ENCODE results near the gene FPGT. TPM values are rescaled to one million over a fixed set of nuclear protein-coding genes. Genes with fewer than 3 reads are reported as not detected.

Gene FPGT
- total and polyA plus RNA-seq, 2 of the 4 experiments (the other 2 are of a cell fraction), result 9.4 to 13.3 TPM

DNA sequence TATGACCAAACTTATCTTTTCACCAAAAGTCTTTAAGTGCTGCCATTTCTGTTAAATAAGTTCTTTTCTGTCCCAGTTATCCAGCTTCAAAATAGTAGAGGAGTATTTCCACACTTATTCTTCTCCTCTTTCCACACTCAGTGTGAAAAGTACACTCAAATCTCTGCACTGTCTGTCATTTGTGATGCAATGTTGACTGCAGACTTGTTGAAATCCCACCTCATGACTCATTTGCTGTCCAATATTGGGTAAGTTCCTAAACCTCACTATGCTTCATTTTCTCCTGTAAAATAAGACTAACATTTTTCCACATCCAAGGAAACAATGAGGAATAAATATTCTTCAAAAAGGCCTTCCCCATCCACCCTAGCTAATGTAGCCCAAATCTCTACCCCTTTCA lies 17.6 kb upstream of the FPGT start:
- no peaks in the 10 kb centered on the region for H3K9me1 ChIP-seq (ENCODE audit: insufficient read depth, low read length)
- no peak overlapping the region for H3K27ac ChIP-seq (ENCODE audit: insufficient read depth, low read length)
- H3K4me3 ChIP-seq (ENCODE audit: insufficient read depth, low read depth, low read length), result no peak overlapping the region
- no peak overlapping the region for H2BK5ac ChIP-seq (ENCODE audit: low read depth, low read length, poor library complexity, severe bottlenecking)
- CTCF ChIA-PET, result no interaction called here
- no peak overlapping the region for H2AK5ac ChIP-seq (ENCODE audit: low read depth, low read length)
- no peak overlapping the region for H4K91ac ChIP-seq (ENCODE audit: insufficient read depth, low read depth, low read length)
- TF ChIP-seq POLR2A (IDR thresholded peaks at IDR 0.05; ENCODE audit: low read depth, low read length), result no peak
- no peak for TF ChIP-seq NFE2L2 (IDR thresholded peaks at IDR 0.05; ENCODE audit: low read depth, low read length)
- no peak for TF ChIP-seq RFX5 (IDR thresholded peaks at IDR 0.05; ENCODE audit: low read depth, low read length)
- TF ChIP-seq, protein P1, sequence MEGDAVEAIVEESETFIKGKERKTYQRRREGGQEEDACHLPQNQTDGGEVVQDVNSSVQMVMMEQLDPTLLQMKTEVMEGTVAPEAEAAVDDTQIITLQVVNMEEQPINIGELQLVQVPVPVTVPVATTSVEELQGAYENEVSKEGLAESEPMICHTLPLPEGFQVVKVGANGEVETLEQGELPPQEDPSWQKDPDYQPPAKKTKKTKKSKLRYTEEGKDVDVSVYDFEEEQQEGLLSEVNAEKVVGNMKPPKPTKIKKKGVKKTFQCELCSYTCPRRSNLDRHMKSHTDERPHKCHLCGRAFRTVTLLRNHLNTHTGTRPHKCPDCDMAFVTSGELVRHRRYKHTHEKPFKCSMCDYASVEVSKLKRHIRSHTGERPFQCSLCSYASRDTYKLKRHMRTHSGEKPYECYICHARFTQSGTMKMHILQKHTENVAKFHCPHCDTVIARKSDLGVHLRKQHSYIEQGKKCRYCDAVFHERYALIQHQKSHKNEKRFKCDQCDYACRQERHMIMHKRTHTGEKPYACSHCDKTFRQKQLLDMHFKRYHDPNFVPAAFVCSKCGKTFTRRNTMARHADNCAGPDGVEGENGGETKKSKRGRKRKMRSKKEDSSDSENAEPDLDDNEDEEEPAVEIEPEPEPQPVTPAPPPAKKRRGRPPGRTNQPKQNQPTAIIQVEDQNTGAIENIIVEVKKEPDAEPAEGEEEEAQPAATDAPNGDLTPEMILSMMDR (conservative IDR thresholded peaks at IDR 0.05; ENCODE audit: low read depth, low read length), result no peak
- no peak for TF ChIP-seq MAFK (IDR thresholded peaks at IDR 0.05; ENCODE audit: low read depth, low read length)
- TF ChIP-seq RAD21 (IDR thresholded peaks at IDR 0.05; ENCODE audit: low read length), result no peak
- TF ChIP-seq FOS (IDR thresholded peaks at IDR 0.05; ENCODE audit: low read depth, low read length), result peak; percentile 39; the same call in 1 of the 2 replicates
- TF ChIP-seq, protein P2, sequence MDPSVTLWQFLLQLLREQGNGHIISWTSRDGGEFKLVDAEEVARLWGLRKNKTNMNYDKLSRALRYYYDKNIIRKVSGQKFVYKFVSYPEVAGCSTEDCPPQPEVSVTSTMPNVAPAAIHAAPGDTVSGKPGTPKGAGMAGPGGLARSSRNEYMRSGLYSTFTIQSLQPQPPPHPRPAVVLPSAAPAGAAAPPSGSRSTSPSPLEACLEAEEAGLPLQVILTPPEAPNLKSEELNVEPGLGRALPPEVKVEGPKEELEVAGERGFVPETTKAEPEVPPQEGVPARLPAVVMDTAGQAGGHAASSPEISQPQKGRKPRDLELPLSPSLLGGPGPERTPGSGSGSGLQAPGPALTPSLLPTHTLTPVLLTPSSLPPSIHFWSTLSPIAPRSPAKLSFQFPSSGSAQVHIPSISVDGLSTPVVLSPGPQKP (IDR thresholded peaks at IDR 0.05; ENCODE audit: borderline replicate concordance, low read depth, low read length), result no peak
- TF ChIP-seq BHLHE40 (IDR thresholded peaks at IDR 0.05; ENCODE audit: low read depth, low read length), result no peak
- TF ChIP-seq MXI1 (IDR thresholded peaks at IDR 0.05; ENCODE audit: borderline replicate concordance, low read depth, low read length), result no peak
- TF ChIP-seq CEBPB (IDR thresholded peaks at IDR 0.05; ENCODE audit: low read depth, low read length), result peak; percentile 90
- TF ChIP-seq RCOR1 (IDR thresholded peaks at IDR 0.05; ENCODE audit: insufficient replicate concordance, low read length), result no peak
- TF ChIP-seq, protein P3, sequence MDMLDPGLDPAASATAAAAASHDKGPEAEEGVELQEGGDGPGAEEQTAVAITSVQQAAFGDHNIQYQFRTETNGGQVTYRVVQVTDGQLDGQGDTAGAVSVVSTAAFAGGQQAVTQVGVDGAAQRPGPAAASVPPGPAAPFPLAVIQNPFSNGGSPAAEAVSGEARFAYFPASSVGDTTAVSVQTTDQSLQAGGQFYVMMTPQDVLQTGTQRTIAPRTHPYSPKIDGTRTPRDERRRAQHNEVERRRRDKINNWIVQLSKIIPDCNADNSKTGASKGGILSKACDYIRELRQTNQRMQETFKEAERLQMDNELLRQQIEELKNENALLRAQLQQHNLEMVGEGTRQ (IDR thresholded peaks at IDR 0.05; ENCODE audit: low read depth, low read length), result no peak
- H3K23ac ChIP-seq (ENCODE audit: low read depth, low read length), result no peak overlapping the region
- no peak overlapping the region for H4K5ac ChIP-seq (ENCODE audit: low read depth, low read length)
- dilution Hi-C loops (cut with HindIII; ENCODE audit: low sequenced_read_pairs, unreplicated experiment) (no loop called here), in situ Hi-C loops (cut with MboI; ENCODE audit: low sequenced_read_pairs) (loop anchor here (25.0 kb wide), 1 partner anchor 557 kb away; the partner anchor contains the start of genes CRYZ and TYW3), intact Hi-C loops (cut with micrococcal nuclease) (no loop called here)
- DNase-seq (peak; percentile 63), ATAC-seq (ENCODE audit: low read depth) (no peak)
- H3K14ac ChIP-seq (replicated peaks; ENCODE audit: low read depth, low read length), result no peak overlapping the region
- H3K9me3 ChIP-seq (ENCODE audit: control insufficient read depth, insufficient read depth, low read length), result no peaks in the 10 kb centered on the region
- no peaks in the 10 kb centered on the region for H4K20me1 ChIP-seq (ENCODE audit: insufficient read depth, low read length)
- no peak overlapping the region for H2BK15ac ChIP-seq (ENCODE audit: low read depth, low read length)
- no peak overlapping the region for H3K56ac ChIP-seq (ENCODE audit: extremely low read depth, insufficient read depth, low read length)
- no peaks in the 10 kb centered on the region for H3K27me3 ChIP-seq (ENCODE audit: control insufficient read depth, insufficient read depth, low read length)
- H2BK20ac ChIP-seq (ENCODE audit: low read depth, low read length), result no peak overlapping the region
- no peak overlapping the region for H2BK120ac ChIP-seq (ENCODE audit: low read depth, low read length)
- no peaks in the 10 kb centered on the region for H3K36me3 ChIP-seq (ENCODE audit: control insufficient read depth, insufficient read depth, low read length)
- no peak overlapping the region for H2AFZ ChIP-seq (replicated peaks; ENCODE audit: low read length, poor library complexity)
- no peak overlapping the region for H4K8ac ChIP-seq (ENCODE audit: low read depth in 2 of 2, low read length in 2 of 2)
- no peak overlapping the region for H3K9ac ChIP-seq (ENCODE audit: low read depth, low read length)
- no peak overlapping the region for H3K4ac ChIP-seq (ENCODE audit: low read depth, low read length)
- no peak overlapping the region for H3K18ac ChIP-seq (ENCODE audit: low read depth, low read length)
- H2AK9ac ChIP-seq (replicated peaks; ENCODE audit: low read depth, low read length, poor library complexity), result no peak overlapping the region
- no TSS peak for BruUV-seq (replicated peaks)
- H3K79me1 ChIP-seq (ENCODE audit: low read depth in 1 of 2, low read length in 2 of 2), result no peaks in the 10 kb centered on the region
- H3K4me2 ChIP-seq (ENCODE audit: low read depth, low read length), result no peak overlapping the region
- 0 out of 2 replicates have a peak, but pooled peaks cover 2% of the 10 kb centered on the region for H3K4me1 ChIP-seq (ENCODE audit: control insufficient read depth, insufficient read depth, low read length)
- POLR2A ChIA-PET (ENCODE audit: unreplicated experiment), result no interaction called here
